GM12801 (cell line): ENCODE data around the gene BTNL9.

ENCODE experiments used
- CTCF ChIP-seq: IDR thresholded peaks from one replicate; pipeline ENCODE4 v1.5.1; 2011; ENCODE audit warnings: control low read depth; ENCODE audit not compliant: insufficient read length; ENCODE audit errors: extremely low read depth

BTNL9 gene

GRCh38 chr5:181071257-181071656, 31.2 kb downstream of the BTNL9 start:
- no peak for TF ChIP-seq CTCF

- TF ChIP-seq CTCF, result no peak
These were observed 36.9 kb downstream of the BTNL9 start for GRCh38 chr5:181076920-181077319.

GRCh38 chr5:181081989-181082388, 41.9 kb downstream of the BTNL9 start:
- no peak for TF ChIP-seq CTCF

GRCh38 chr5:181084621-181085195, 44.6 kb downstream of the BTNL9 start:
- TF ChIP-seq CTCF, result no peak

GRCh38 chr5:181086026-181086883, 46.2 kb downstream of the BTNL9 start:
- TF ChIP-seq CTCF, result no peak

GRCh38 chr5:181086884-181087205, 46.8 kb downstream of the BTNL9 start:
- no peak for TF ChIP-seq CTCF

- TF ChIP-seq CTCF, result no peak
These were observed 47.2 kb downstream of the BTNL9 start for GRCh38 chr5:181087309-181087708.
